GM18519 (cell line): Measurements from ENCODE around the gene SMIM41.
A peak's percentile ranks its signal among the peaks of the same experiment; 100 is the strongest.

Source experiments
- ATAC-seq: cut with Tn5 transposase; IDR thresholded peaks from one replicate; pipeline ENCODE4 v1.9.1; 2021; ENCODE audit warnings: mild to moderate bottlenecking, moderate library complexity; ENCODE audit not compliant: unreplicated experiment, low FRiP score

The SMIM41 gene

DNA sequence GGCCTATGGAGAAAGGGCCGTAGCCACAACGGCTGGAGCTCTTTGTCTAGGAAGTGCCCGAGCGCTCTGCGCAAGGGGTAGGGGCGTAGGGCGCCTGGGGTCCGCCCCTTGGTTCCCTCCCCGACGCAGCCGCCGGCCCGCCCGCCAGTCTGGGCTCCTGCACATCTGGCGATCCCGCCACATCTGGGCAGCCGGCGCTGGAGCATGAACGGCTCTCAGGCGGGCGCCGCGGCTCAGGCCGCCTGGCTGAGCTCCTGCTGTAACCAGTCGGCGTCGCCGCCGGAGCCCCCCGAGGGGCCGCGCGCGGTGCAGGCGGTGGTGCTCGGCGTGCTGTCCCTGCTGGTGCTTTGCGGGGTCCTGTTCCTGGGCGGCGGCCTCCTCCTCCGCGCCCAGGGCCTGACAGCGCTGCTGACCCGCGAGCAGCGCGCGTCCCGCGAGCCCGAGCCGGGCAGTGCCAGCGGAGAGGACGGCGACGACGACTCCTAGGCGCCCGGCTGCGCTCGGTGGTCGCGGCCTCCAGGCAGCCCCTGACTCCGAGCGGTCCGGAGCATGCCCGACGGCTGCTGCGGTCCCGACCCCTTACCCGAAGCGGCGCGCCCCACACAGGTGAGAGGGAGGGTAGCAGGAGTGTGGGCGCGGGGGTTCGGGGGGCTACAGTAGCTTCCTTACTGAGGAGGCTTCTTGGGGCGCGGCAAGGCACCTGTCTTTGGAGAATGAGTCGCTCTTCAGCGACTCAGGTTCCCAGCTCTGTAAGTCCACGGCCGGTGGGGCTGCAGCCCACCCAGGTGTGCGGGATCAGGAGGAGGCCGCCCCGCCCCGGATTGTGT lies at the start of gene SMIM41:
SMIM41 (plus strand) TSS at position 129 of the 827 bp plus-strand sequence; CDS start at position 205, 76 bp downstream.
- ATAC-seq: no peak

DNA sequence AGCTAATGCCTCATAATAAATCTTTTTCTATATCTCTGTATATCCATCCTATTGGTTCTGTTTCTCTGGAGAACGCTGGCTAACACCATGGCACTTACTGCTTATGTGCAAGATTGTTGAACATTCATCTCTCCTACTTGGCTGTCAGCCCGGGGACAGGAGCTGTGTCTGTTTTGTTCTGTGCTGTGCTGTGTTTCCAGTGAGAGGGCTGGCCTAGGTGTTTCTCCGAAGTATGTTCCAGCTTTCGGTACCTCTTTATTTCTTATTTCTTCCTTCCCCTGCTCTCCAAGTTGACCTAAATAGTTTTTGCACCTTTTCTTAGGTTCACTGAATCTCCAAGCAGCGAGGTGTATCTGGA lies 47.1 kb upstream of the SMIM41 start:
- no peak for ATAC-seq

DNA sequence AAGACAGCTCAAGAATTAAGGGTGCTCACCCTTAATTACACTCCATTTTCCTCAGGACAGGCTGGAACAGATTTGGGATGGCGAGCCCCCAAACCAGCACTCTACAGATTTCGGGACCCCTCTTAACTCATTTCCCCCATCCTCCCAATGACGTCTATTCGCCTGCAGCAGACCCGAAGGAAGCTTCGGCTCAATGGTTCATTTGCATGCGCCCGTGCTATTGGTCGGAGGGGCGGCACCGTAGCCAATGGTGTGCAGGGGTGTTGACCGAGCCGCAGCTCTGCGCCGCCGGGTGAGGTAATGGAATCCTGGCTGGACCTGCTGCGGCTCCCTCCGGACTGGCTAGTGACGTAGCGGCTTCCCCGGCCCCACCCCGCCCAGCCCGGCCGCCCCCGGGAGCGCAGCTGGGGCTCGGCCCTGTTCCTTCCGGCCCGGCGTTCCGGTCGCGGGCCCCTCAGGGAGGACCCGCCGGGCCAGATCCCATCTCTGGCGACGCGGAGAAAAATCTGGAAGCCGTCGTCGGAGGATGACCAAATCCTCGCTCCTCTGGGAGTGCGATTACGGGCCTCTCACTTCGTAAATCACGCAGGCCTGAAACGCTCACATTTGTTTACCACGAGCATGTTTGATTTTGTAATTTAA lies 46.6 kb upstream of the SMIM41 start:
- ATAC-seq: peak; percentile 75

DNA sequence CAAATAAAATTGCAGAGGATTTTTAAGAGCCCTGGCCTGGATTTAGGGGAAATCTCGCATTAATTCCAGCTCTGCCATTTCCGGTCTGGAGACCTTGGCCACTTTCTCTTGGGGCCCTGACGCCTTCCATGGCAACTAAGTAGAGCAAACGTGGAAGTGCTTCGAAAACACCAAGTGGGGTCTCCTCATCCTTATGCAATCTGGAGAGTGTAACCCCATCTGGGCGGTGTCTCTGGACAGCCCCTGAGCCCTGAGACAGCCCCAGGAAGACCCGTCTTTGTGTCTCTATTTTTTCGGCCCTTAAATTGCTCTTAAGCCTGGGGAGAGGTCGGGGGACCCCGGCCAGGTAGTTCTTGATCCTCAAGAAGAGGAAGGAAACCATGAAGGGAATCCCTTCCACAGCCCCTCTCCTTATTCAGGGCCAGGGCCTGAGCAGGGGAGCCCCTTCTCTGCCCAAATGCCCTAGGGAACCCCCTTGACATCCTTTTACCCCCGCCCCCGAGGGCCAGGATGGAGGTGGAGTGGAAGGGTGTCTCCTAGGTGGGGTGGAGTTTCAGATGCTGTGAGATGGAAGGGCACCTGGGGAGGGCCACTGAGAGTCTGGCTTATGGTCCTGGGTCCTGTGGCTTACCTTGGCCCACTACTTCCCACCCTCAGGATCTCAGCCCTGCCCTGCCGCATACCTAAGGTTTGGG lies 45.9 kb upstream of the SMIM41 start:
- no peak for ATAC-seq

DNA sequence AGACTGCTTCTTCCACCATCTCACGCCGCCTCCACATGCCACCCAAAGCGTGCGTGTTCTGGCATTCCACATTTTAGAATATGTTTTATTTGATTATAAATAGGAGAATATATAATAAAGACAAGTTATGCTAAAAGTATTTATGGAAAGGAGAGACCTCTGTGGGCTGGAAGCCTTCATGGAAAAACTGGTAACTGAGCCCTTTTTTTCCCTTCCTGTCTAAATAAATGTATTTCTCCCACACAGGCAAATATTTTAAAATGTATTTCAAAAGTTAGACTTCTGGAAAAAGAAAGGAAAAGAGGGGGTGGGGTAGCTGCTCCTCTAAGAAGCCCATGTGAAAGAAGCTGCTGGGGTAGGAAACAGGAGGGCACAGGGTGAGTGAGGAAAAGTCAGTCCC lies 44.3 kb upstream of the SMIM41 start:
- no peak for ATAC-seq

DNA sequence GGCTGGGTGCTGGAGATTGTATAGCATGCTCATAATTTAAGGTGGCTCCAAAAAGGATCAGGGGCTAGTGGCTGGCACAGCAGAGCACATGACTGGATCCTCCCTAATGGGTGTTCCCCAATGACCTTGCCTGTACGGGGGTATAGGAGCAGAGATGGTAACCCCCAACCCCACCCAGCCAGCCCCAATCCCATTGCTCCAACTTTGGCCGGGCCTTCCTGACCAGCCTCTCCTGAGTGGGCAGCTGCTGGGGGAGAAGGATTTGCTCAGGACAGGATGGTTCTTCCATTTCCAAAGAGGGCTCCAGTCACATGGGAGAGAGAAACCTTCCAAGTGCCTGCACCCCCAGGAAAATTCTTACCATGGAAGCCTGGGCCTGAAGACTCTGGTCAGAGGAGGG lies 43.6 kb upstream of the SMIM41 start:
- ATAC-seq: no peak

DNA sequence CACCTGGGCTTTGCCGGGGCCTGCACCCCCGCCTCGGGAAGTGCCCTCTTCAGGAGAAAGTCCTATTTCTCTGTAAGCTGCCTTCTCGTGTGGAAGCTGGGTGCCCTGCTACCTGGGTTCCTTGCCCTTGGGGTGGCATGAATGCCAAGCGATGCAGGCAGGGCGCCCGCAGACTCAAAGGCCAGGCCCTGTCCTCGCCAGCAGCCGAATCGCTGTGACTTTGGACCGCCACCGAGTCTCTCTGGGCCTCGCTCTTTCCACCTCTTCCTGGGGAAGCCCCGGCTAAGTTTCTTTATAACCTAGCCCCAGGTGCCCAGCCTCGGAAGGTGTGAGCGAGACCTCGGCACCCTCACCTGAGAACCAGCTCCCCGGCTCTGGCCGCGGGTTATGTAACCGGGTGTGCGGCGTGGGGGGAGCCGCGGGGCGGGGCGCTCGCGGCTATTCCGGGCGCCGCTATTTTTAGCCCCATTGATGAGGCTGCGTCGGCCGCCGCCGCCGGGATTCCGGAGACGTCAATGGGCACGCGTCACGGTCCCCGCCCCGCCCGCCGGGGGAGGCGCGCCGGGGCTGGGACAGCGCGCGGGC lies 42.8 kb upstream of the SMIM41 start:
- ATAC-seq: no peak

DNA sequence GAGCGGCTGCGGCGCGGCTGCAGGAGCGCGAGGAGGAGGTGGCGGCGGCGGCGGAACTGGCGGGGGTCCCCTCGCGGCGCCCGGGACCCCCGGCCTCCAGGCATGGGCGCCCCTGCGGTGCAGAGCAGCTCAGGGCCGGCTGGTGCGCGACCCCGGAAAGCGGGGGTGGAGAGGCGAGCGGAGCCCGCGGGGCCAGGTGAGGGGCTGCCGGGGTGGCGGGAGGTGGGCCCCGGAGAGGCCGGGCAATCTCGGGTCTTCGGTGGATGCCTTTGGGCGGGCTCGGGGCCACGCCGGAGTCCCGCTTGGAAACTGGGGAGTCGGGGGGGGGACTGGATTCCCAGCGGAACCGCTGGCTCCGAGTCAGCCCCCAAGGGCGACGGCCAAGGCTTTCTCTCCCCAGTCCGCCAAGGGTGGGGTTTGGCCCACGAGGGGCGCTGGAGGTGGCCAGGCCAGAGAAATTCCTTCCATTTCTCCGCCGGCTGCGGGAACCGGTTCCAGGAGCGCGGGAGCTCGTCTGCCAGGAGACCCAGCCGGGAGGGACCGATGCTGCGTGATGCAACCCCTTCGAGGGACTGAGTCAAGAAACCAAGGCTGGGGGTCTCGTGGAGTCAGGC lies 42.1 kb upstream of the SMIM41 start:
- no peak for ATAC-seq

DNA sequence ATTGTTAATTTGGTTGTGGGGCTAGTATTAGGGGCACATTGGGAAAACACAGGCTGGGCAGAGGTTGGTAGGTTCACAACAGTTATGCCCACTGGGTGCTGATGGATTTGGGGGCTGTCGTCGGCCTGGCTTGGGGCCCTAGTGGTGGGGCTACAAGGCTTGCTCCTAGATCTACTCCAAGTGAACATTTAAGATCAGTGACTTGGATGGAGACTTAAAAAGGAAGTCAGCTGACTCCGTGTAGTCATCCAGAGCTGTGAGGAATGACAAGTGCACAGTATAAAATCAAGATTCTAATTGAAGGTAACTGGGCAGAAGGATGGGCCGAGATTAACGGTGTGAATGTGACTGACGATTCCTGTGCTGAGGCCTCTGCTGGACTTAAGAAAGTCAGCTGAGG lies 41.1 kb upstream of the SMIM41 start:
- ATAC-seq: no peak

DNA sequence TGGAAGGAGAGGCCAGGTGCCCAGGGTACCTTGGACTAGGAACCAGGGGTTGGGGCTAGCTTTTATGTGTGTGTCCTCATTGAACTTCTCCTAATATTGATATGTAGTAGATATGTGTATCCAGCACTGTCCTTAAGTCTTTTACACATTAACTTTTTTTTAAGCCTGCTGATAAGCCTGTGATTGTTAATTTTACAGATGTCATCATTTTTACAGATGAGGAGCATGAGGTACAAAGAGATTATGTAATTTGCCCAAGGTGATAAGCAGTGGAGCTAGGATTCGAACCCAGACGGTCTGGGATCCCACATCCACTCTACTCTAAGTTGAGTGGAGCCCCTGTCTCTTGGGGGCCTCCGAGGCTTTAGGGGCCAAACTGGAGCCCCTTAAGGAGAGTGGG lies 38.5 kb upstream of the SMIM41 start:
- ATAC-seq: no peak

DNA sequence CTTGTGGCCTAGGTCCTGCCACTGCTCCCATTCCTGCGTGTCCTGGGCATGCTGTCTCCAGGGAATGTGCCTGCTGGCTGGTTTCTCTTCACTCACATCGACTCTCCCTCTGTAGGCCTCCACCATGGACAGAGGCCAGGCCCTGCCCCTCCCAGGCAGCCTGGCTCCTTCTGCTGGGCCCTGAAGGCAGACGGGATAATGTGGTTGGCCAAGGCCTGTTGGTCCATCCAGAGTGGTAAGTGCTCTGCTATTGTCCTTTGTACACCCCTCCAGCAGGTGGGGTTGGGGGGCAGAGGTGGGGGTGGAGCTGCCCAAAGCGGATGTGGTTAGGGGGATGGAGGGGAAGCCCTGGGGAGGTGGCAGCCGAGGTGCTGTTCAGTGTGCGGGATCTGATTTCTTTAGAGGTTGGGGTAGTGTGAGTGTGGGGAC lies 37.8 kb upstream of the SMIM41 start:
- no peak for ATAC-seq

DNA sequence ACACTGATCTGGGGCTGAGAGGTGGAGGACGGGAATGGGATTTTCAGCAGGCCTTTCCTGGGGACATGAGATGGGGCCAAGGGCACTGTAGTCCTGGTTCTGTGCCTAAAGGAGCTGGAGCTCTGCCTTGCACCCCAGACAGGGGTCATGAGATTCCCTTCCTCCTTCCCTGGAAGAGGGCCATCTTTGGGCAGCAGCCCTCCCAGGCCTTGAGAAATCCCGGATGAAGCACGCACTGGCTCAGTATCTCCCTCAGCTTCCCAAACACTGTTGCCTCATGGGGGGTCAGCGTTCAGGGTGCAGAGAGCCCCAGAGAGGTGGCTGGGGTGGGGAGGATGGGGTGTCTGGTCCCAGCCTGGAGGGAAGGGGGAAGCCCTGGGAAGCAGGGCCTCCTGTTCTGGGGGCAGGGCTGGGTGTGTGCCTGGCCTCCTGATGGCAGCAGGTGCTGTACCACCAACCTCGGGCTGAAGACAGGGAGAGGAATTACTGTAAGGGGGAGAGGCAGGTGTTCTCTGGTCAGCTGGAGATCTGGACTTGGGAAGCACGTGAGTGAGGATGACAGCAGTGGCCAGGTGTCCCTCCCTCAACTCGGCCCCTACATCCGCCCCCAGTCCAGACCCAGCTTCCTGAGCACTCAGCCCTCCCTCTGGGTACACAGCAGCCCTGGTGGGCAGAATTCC lies 36.7 kb upstream of the SMIM41 start:
- no peak for ATAC-seq

DNA sequence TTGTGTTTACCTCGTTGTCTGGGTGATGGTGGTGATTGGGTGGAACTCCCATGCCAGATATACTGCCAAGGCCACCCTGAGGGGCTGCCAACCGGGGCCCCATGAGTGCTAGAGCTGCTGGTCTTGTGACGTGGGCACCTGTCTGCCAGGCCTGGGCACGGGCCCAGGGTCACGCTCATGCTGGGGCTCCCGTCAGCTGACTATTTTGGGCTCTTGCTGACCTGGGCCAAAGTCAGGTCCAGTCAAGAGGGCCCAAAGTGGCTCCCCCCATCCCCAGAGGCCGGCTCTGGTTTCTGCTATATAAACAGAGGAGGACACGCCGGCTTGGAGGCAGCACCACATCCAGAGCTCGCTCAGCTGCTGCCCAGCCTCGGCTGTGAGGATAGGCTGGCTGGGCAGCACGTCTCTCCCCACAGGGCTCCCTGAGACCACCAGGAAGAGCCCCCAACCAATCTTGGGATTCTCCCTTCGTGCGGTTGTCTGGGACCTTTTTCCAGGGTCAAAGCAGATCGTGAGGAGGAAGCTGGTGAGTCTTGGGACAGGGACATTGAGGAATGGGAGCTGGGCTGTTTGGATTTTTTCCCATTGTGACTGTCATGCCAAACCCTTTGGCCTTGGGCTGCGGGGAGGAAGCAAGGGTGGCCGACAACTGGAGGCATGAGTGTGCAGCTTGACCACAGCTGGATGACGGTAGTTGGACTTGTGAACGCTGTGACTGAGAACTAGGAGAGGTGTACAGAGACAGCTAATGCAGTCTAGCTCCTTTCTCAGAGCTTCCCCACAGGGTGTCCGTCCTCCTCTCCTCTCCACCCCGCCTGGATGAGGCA lies 35.9 kb upstream of the SMIM41 start:
- ATAC-seq: no peak

DNA sequence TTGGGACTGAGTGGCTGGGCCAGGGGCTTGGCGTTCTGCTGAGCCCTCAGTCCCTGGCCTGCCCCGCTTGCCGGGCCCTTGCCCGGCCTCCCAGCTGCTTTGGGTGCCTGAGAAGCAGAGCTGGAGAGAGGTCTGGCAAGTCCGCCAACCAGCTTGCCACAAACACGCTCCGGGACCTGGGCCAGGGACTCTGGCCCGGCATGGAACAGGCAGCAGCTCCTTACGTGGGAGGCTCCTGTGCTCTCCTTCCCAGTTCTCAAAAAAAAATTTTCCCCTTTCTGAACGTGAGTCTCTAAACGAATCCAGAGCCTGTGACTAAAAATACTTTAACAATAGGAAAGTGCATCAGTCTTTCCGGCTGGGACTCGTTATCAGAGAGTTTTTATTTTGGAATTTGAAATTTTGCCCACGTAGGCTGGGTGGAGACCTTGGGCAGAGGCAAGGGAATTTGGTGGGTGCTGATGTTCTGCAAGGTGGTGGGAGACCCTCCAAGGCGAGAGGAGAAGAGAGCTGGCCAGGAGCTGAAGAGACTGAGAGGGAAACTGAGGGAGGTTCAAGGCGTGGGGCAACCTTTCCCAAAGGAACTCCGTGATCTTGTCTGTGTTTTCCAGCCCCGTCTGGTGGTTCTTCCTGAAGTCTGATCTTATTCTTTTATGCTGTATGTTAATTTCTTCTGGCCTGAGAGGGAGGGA lies 35.1 kb upstream of the SMIM41 start:
- no peak for ATAC-seq

DNA sequence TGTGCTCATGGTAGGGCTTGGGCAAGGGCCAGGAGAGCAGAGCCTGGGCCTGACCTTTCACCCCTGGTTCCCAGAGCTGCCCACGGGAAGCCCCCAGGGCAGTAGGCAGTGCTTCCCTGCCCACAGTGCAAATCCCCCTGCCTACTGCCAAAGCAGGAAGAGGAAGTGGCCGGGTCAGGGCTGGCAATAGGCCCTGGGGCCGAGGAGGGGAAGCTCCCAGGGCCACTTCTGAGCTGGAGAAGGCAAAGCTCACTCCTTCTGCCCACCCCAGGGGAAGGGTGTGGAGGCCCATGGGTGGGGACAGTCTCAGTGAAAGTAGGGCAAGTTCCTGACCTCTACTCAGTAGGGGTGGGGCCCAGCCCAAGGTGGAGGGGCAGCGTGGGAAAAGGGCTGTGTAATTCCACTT lies 33.7 kb upstream of the SMIM41 start:
- no peak for ATAC-seq

DNA sequence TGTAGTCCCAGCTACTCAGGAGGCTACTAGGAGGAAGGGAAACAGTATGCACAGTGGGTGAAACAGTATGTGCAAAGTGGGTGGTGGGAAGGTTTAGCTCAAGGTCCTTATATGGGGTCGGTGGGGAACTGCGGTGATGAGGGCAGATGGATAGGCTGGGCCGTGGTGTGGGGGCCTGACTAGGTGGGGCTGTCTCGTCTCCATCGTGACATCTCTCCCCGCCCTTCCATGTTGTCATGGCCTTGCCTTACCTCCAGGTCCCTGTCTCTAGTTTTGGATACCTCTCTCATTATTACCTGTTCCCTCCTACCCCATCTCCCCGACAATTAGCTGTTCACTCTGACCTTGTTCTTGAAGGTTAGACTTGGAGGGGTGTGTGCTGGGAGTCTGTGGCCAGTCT lies 32.6 kb upstream of the SMIM41 start:
- ATAC-seq: no peak

DNA sequence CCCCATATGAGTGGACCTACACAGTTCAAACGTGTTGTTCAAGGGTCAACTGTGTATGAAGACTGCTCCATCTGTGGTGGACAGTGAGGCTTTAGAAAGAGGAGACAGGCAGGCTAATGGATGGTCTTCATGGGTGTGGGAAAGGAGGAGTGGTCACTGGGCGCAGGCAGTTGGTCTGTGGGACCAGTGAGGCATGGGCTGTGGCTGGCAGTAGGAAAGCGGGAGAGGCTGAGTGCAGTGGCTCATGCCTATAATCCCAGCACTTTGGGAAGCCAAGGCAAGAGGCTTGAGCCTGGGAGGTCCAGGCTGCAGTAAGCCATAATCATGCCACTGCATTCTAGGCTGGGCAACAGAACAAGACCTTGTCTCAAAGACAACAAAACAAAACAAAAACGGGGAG lies 30.2 kb upstream of the SMIM41 start:
- no peak for ATAC-seq

DNA sequence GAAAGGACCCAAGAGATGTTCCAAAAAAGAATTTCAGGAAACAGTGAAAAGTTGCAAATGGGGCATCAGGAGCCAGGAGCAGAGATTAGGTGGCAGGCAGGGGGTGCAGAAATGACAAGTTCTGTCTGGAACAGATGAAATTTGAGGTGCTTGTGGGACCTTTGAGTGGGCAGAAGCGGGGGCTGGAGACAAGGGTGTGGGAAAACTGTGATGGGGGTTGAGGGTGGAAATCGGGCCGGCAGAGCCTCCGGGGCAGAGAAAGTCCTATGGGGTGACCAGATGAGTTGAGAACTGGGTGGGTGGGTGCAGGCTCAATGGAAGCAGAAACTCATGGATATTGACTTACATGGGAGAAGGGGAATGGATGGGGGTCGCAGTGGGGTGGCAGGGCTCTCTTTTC lies 29.8 kb upstream of the SMIM41 start:
- ATAC-seq: no peak
